Measurements from ENCODE around the gene CHRNB1.

The CHRNB1 gene, protein sequence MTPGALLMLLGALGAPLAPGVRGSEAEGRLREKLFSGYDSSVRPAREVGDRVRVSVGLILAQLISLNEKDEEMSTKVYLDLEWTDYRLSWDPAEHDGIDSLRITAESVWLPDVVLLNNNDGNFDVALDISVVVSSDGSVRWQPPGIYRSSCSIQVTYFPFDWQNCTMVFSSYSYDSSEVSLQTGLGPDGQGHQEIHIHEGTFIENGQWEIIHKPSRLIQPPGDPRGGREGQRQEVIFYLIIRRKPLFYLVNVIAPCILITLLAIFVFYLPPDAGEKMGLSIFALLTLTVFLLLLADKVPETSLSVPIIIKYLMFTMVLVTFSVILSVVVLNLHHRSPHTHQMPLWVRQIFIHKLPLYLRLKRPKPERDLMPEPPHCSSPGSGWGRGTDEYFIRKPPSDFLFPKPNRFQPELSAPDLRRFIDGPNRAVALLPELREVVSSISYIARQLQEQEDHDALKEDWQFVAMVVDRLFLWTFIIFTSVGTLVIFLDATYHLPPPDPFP
- 3.2 to 6.7 (median 5.0) reads per million in 4 donors for total RNA-seq

DNA sequence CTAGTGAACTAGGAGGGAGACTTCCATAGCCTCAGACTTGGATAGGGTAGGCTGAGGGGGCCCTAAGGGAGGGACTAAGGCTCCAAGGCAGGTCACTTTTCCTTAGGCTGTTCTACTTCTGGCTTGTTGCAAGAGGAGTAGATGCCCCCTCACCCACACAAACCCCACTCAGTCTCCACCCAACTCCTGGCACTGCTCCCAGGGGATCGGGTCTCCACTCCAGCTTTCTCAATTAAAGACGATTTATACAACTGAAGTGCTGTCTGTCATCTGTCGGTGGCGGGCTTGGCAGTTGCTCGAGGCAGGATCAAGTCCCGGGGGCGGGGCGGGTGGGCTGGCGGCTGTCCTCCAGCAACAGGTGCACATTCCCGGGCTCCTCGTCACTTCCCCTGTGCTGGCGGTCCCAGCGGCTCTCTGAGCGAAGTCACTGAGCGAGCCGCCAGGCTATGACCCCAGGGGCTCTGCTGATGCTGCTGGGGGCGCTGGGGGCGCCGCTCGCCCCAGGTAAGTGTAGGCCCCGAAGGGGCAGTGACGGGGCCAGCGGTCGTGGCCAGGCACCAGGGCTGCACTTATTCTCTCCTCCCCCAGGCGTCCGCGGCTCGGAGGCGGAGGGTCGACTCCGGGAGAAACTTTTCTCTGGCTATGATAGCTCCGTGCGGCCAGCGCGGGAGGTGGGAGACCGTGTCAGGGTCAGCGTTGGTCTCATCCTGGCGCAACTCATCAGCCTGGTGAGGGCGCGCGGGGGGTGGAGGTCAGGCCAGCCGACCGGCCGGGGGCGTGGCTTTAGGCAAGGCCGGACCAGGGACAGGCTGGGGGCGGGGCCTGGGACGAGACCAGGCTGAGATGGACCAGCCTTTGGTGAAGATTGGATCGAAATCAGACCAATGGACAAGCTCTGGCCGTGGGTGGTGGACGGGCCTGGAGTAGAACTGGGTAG is at the start of gene CHRNB1:
CHRNB1 (plus strand) TSS at position 380 of the 937 bp plus-strand sequence; CDS start at position 447, 67 bp downstream.
- no peak for DNase-seq

DNA sequence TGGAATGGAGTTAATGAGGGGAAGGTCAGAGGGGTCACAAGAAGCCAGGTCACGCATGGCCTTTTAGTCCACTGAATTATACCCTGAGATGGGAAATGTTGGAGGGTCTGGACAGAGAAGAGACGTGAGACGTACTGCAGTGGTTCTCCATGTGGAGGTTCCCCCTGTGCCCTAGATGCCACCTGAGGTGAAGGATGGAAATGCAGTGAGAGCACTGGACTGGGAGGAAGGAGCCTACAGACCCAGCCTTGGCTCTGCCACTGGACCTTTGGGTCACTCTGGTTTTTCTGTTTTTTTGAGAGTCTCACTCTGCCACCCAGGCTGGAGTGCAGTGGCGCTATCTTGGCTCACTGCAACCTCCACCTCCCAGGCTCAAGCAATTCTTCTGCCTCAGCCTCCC is 48.7 kb upstream of the CHRNB1 start:
- no peak for DNase-seq

DNA sequence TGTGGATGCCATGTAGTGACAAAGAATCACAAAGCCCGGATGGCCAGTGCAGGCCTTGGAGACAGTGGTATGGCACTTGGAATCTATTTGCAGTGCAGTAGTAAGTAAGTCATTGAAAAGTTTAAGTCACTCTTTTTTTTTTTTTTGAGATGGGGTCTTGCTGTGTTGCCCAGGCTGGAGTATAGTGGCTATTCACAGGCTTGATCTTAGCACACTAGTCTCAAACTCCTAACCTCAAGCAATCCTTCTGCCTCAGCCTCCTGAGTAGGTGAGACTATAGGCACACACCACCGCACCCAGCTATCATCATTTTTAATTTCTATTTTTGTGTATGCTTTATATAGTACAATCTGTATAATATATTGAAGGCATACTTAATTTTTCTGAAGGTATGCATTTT is 46.2 kb upstream of the CHRNB1 start:
- no peak for DNase-seq

DNA sequence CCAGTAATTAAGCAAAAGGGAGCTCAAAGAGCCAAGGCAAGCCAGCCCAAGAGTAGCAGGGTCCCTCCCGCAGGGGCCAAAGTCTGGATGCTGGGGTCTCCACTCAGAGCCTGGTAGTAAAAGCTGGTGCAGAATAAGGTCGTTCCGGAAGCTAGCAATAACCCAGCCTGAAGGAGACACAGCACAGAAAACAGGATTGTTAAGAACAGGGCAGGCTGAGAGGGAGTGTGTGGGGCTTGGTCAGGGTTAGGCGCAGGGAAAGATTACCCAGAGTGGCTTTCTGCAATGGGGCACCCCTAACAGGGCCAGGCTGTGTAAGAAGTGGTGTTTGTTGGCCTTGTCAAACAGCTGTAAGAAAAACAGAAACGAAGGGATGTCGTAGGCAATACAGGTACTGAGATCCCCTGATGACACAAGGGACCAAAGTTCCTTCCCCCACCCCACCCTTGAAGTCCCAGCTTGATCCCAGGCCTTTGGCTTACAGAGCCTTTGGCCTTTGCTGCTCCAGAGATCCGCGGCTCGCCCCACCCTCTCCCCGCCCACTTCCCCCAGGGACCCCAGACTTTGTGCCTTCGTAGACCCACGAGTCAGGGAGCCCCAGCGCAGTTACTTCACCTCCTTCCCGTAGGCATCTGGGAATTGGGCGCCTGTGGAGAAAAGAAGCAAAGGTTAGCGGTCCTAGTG is 41.7 kb upstream of the CHRNB1 start:
- no peak for DNase-seq

DNA sequence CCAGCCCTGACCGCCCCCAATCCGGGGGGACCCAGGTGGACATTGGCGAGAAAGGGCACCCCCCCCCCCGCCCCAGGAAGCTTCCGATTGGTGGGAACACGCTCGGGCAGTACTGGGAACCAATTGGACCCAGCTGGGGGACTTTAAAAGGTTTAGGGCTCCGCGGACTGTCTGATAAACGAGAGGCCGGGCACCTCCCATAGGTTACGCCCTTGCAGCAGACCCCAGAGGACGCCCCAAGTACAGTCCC is 41.2 kb upstream of the CHRNB1 start:
- DNase-seq: no peak

DNA sequence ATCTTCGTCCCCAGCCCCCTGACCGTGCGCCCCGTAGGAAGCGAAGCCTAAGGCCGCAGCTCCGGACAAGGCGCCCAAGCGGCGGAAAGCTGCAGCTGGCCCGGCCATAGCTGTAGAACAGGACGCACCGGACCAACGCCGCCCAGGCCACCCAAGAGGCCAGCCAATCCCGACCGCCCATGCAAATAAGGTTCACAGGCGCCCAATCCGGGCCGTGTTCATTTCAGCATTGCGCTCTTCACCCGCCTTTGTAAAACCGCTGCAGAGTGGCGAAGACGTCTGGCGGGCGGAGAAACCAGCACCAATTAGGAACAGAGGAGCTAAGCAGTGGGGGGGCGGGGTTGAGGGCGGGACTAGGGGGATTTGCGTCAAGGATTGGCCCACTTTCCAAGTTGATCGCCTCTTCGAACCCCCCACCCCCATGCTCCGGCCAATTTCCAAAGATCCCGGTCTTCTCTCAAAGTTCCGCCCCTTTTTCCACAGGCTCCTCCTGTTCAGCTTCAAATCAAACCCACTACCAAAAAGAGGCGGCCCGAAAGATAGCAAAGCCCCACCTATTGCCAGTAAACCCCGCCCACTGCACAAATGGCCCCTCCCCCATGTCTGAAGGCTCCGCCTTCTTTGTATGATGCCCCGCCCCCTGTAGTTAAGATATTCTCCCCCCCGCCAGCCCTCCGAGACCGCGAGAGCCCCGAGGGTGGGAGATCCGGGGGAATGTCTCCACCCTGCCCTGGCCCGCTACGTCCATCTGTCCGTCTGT is 40.7 kb upstream of the CHRNB1 start, which contains the start of gene TMEM256:
TMEM256 (minus strand) TSS at position 121 of the 760 bp plus-strand sequence; CDS start at position 108, 13 bp downstream.
- DNase-seq: peak; percentile 92 to 99 (median 96)

DNA sequence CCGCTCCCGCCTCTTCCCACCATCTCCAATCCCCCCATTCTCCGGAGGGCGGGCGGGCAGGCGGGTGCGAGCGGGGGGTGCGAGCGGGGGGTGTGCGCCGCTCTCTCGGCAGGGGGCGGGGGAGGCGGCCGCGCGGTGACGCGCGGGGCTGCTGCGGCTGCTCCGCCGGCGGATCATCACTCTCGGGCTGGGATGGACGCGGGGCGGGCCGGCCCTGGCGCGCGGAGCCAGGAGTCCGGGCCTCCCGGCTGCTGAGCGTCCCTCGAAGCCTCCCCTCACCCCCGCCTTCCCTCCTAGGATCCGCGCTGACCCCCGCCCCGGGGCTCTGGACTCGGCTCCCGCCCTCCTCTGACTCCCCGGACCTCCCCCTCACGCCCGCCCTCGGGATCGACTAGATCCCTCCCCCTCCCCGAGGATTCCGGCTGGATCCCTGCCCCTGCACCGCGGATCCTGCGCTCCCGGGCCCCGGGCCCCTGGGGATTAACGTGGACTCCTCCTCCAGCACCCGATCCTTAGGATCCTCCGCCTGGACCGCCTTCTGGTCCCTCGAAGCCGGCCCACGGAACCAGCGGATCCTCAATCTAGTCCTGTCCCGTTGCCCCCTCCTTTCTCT is 40.0 kb upstream of the CHRNB1 start:
- DNase-seq: peak in 3 of 5 donors; percentile 63 to 78 (median 69)

DNA sequence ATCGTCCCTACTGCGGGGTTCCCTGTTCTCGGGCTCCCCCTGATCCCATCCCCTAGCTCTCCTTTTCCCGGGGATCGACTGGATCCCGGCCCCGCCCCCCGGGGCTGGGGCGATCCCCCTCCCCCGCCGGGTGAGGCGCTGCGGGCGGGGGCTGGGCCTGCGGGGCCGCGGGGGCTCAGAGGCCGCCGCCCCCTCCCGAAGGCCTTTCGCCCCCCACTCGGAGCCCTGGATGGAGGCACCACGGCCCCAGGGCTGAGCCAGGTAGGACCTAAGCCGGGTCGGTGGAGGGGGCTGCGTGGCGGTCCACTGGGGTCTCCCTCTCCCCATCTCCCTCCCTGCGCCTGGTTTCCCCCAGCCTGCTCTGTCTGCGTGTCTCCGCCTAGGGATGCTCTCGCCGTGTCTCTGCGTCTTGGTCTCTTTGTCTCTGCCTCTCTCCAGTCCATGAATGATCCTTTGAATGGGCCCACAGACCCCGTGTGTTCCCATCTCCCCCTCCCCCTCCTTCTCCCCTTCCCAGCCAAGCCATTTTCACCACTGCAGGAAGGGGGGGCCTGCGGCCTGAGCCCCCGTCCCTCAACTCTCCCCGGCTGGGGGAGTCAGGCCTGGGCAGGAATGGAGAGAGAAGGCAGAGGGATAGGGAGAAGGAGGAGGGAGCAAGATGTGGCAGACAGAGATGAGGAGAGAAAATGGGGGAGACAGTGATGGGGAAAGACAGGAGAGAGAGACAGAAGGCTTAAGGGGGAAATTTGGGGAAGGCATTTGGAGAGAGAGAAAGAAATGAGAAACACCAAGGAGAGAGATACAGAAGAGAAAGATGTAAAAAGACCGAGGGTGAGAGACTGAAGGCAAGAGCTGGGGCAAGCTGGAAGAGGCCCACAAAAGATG is 39.3 kb upstream of the CHRNB1 start:
- DNase-seq: no peak

DNA sequence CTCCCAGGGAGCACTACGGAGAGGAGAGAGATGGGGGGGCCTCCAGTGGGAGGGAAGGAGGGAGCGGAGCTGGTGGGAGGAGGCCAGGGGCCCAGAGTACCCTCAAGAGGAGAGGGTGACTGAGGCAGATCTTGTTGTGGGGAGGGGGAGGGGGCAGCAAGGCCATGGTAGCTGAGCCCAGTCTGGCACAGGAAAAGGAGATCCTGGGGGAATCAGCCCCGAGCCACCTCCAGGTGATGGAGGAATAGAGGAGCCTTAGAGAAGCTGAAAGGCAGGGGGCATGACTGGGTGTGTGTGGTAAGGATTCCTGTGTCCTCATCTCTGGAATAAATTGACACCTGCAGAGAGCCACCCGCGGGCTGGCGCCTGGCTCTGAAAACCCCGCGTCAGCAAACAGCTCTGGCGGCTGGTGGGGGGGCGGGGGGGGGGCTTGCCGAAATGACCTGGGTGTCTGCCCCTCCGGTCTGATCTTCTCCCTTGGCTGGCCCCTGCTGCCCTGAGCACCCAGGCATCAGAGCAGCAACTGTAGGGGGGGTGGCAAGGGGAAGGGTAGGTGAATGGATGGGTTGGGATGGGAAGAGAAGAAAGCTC is 38.5 kb upstream of the CHRNB1 start:
- DNase-seq: no peak

DNA sequence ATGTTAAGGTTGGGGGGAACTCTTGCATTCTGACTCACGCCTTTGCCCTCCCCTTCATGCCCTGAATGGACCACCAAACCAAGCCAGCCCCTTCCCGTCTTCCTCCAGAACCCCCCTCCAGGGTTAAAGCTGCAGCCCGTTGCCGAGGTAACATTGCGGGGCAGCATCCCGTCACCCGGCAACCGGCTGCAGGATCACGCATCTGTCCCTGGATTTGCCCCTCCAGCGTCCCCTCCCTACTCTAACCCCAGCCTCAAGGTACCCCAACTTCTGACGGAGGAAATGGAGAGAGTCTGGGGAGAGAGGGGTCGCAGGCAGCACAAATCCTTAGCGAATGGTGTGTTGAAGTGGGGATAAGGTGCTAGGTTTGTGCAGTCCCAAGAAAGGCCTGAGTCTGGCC is 37.8 kb upstream of the CHRNB1 start:
- DNase-seq: no peak

DNA sequence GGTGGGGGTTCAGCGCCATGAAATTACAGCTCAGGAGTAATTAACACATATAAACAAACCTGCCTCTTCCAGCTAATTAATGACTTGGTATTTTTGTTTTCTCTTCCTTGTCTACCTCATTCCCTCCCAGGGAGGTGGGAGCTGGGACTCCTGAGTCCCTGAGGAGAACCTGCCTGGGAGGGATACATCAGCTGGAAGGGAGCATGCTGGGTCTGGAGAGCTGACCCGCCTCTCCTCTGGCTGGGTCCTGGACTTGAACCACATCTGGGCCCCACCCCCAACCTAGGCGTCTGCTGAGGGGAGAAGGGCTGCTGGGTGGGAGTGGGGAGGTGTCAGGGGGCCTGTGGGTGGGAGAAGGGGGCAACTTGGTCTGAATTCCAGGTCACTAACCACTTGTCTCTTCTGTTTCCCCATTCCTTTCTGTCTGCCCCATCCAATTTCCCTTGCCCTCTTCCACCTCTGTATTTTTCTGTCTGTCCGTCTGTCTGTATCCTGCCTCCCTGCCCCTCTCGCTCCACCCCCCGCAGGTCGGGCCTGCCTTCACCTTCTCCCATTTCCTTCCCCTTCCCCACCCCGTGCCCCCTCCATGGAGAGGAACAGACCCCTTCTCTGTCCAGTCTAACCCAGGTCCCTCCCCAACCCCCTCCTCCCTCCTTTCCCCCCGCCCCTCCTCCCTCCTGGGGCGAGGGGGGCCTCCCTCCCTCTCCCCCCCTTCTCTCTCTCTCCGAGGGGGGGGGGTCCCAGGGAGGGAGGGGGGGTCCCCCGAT is 37.2 kb upstream of the CHRNB1 start, which contains the start of gene NLGN2:
NLGN2 (plus strand) TSS at position 361 of the 767 bp plus-strand sequence. CDS start 411 bp downstream, outside the sequence.
- DNase-seq: no peak

DNA sequence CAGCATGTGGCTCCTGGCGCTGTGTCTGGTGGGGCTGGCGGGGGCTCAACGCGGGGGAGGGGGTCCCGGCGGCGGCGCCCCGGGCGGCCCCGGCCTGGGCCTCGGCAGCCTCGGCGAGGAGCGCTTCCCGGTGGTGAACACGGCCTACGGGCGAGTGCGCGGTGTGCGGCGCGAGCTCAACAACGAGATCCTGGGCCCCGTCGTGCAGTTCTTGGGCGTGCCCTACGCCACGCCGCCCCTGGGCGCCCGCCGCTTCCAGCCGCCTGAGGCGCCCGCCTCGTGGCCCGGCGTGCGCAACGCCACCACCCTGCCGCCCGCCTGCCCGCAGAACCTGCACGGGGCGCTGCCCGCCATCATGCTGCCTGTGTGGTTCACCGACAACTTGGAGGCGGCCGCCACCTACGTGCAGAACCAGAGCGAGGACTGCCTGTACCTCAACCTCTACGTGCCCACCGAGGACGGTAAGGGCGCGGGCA is 36.6 kb upstream of the CHRNB1 start:
- DNase-seq: peak in 1 of 5 donors; percentile 24

DNA sequence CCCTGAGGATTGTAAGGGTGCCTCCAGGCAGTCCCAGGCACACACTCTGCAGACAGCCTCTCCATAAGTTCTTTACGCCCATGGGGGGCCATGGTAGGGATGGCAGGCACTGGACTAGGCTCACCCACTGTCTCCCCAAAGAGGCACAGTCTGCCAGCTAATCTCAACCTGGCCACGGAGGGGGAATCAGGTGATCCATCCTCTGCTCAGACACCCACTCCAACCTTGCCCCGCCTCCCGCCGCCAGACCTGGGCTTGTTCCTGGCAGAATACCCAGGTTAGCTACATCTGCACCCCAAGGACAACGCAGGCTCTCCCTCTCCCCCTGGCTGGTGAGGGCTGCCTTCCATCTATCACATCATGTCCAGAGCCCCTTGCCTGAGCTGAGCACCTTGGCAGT is 36.0 kb upstream of the CHRNB1 start:
- no peak for DNase-seq

DNA sequence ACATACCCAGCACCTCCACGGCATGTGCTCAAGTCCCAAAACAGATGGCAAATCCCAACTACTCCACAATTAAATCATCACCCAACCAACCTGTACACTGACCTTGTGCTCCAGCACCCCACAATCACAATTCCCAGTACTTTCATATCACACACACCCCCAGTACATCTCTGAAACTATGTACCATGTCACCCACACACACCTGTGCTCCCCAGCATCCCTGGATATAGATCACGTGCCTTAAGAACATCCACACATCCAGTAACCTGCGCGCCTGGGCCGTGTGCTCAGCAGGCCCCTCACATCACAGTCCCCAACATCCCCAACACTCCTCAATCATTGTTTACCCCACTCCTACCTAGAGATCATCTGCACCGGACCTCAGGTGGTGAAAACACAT is 35.1 kb upstream of the CHRNB1 start:
- DNase-seq: no peak

DNA sequence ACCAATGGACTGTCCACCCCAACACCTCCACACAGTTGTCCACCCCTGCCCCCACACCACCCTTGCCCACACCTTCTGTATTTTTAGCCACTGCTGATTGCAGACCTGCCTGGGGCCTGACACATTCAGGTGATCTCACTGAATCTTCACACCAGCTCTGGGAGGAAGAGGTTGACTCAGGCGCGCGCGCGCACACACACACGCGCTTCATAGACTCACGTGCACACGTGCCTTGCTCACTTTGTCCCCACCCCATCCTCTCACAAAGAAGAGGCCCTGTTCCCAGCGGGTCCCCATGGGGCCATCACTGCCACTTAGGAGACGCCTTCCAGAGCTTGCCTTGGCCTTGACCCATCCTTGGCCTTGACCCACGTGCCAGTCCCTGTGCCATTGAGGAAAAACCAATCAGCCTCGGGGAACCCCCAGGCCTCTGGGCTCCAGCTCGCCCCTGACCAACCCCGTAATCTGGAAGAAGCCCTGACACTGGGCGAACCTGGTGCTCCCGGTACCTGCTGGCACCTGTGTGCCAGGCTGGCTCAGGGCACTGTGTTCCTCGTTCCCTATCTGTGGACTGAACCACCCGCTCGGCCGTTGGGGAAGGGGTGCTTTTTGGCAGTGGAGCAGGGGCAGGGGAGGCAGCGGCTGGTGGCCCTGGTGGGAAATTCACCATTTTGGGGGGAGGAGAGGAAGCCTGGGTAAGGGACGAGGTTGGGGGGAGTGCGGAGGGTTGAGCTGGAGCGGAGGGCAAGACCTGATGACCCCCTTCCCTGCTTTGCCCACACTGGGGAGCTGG is 34.0 kb upstream of the CHRNB1 start:
- no peak for DNase-seq

DNA sequence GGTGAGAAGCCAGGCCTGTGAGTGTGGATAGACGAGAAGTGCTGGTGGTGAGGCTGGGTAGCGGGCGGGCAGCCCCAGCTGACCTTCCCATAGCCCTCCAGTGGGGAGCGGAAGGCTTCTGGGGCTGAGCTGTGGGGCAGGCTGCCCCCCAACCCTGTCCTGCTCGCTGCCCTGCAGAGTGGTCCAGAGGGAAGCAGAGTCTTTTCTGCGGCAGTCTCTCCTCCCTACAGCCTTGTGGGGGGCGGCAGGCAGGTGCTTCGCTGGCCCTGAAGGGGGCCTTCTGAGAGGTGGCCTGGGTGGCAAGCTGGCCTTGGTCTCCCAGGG is 33.5 kb upstream of the CHRNB1 start:
- DNase-seq: no peak

DNA sequence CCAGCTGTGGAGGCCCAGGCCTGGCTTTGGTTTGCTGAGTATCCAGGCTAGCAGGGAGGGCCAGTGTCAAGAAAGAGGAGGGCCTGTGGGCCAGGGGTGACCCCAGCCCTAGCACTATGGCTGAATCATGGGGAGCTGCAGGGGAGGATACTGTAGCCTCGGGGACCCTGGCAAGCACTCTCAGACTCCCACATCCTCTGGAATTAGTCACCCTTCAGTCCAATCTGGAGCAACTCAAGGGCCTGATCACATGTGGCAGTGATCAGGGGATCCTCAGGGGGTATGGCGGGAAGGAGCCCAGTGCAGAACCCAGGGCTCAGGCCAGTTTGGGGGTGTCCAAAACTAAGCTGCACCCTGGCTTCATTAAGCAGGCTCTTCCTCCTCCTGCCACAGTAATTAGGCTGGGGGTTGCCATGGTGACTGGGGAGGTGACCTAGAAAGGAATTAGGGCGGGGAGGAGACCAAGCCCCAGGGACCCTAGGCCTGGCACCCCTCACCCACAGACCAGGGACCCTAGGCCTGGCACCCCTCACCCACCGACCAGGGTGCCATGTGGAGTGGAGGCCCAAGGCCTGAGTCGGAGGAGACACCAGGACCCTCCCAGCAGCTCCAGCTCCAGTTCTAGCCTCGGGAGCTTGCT is 31.4 kb upstream of the CHRNB1 start:
- no peak for DNase-seq

DNA sequence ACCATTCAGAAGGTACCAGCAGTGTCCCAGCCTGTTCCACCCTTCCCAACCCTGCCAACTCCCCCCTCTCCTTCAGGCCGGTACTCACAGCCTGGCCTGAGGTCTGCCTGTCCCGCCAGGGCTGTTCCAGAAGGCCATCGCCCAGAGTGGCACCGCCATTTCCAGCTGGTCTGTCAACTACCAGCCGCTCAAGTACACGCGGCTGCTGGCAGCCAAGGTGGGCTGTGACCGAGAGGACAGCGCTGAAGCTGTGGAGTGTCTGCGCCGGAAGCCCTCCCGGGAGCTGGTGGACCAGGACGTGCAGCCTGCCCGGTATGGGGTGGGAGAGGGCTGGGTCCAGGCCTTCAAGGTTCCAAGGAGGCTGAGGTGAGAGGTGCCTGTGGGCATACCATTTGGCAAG is 30.0 kb upstream of the CHRNB1 start:
- no peak for DNase-seq

Measured in T-helper 1 cell (primary cell).